Measurements from ENCODE around the gene IQSEC2.

The IQSEC2 gene

DNA sequence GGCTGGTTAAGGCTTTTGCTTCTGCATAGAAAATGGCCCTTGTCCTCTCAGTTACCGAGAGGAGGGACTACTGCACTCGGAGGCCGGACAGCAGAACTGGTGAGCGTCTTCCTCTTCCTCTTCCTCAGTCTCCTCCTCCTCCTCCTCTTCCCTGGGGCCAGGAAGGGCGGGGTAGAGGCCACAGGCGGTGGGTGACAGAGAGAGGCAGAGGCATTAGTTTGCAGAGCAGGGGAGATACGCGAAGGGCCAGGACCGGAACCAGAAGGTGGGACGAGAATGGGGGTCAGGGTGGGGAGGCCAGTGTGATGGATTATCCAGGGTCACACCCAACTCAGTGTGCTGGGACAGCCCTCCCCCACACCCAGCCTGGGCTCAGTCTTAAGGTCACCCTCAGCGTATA lies 14.5 kb downstream of the IQSEC2 start:
- no peak for DNase-seq

- no peak for DNase-seq
Observed at GRCh38 chrX:53265771-53266574, 15.4 kb downstream of the IQSEC2 start.

DNA sequence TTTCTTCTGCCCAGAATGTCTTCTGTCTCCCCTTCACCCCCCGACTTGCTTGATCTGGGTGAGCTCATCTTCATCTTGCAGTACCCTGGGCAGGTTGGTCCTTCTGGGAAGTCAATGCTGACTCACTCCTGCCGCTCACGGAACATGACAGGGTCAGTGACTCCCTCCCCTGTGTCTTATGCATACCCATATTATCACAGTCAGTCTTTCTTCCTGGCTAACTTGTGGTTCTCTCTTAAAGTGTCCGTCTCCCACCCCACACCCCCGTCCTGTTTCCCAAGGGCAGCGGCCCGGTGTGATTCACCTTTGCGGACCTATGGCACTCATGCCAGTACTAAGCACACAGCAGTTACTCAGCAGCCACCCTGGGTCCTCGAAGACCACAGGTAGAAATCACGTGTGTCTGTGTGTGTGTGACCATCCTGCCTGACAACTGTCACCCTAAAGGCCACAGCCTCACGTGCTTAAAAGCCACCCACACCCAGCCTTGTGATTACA lies 17.7 kb downstream of the IQSEC2 start:
- no peak for DNase-seq

DNA sequence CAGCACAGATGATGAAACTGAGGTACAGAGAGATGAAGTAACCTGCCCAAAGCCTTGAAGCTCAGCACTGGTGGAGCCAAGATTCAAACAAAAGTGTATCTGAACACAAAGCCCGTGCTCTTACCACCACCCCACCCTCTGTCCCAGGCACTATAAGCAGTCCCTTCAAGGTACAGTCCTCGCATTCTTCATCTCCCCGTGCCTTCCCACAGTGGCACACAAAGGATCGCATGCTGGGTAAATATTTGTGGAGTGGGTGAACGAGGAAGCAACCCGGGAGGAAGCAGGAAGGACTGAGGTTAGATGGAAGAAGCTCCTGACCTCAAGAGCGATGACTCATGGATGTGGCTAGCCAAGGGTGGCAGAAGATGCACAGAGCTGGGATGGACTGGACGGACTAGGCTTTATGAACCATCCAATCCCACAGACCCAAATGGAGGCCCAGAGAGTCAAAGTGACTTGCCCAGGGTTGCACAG lies 18.4 kb downstream of the IQSEC2 start:
- DNase-seq, result no peak

DNA sequence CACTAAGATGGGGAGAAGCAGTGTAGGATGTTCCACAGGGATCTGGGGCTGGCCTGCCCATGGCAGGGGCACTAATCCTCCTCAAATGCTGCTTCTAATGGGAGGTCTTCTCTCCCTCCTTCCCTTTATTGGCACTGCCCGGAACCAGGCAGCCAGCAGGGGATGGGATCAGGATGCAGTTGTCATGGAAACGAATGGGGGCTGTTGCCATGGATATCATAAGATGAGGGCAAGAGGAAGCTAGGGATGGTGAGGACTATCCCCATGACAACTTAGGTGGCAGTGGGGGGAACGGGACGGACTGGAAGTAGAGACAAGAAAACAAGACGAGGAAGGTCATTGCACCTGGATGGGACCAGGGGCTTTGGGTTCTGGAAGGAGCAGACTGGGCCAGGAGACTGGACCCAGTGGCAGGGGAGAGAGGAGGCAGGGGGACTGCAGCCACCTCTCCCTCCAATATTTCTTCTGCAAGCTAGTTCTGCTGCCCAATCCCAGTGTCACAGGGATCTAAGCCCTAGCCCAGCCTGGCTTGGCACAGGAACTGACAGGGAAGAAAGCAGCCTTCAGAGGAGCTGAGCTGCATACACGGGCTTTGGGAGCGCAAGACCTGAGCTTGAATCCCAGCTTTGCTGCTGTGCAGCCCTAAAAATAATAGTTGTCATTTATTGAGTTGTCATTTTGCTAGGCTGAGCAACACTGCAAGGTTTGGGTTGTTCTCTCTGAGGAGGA lies 19.0 kb downstream of the IQSEC2 start:
- DNase-seq, result no peak

DNA sequence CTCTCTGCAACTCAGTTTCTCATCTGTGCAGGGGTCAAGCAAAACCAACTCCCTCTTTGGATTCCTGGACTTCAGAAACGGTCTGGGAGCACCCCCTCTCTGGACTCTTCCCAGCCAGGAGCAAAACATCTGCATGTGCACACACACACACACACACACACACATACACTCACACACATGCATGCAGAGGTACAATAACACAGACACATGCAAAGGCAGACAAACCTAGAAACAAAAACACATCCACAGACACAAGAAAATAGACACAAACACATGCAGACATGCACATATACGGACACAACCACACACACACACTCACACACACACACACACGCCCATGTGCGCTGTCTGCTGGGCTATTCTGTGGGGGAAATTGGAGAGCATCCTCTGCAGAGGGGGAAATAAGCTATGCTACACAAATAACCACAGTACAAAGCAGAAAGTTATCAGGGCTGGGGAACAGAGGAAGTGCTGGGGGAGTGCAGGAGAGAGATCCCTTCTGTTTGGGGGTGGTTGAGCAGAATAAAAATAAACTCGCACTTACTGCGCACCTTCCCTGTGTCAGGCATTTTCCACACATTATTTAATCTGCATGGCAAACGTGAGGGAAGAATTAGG lies 19.9 kb downstream of the IQSEC2 start:
- no peak for DNase-seq

GRCh38 chrX:53260836-53261235 lies 20.5 kb downstream of the IQSEC2 start:
- DNase-seq, result no peak

DNA sequence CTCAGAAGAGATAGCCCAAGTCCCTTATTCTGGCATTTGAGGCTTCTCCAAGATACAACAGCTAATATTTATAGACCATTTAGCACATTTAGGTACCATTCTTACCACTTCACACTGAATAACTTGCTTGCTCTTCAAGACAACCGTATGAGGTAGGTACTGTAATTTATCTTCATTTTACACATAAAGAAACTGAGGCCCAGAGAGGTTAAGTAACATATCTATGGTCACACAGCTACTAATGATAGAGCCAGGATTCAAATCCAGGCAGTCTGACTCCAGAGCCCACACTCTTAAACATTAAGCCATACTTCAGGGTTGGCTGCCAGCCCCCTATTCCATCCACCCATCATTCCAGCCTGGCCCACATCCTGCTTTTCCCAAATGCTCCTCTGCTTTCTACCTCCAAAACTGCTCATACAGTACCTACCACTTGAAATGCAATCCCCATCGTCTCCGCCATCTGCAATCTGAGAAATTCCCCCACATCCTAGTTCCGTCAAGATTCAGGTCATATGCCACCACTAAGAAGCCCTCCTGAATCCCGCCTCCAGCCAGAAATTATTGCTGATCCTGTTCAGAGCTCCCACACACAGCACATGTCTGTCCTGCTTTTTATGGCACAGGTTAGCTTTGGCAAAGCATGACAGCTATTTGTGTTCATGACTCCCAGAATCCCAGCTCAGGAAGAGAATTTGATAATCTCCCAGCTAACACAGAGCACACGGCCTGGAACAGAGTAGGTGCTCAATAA lies 23.5 kb downstream of the IQSEC2 start:
- no peak for DNase-seq

GRCh38 chrX:53257166-53257565 lies 24.2 kb downstream of the IQSEC2 start:
- no peak for DNase-seq

DNA sequence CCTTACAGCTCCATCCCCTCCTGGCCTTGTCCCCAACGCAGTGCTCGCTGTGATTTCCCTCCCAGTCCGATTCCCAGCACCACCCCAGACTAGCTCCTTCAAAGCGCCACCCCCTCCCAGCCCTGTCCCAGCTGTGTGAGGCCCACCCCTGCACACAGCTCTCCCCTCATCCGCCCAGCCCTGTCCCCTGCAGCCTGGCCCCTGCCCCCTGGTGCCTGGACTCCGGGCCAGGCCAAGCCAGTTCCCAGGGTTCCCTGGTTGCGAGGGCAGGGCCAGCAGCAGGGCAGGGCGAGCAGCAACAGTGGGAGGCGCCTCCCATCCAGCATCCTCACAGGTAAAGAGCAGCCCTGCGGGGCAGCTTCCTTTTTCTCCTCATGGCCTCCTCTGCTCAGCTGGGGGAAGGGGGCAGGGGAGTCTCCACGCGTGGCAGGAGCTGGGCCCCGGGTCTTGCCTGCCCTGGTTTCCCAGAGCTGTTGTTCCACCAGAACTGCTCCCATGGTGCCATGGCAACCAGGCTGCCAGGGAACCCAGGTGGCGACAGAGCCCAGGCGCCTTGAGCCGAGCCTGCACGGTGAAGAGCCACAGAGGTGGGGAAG lies 24.8 kb downstream of the IQSEC2 start:
- no peak for DNase-seq

GRCh38 chrX:53255738-53256191 lies 25.6 kb downstream of the IQSEC2 start:
- no peak for DNase-seq

- DNase-seq, result no peak
Observed at GRCh38 chrX:53254570-53255461, 26.6 kb downstream of the IQSEC2 start.

- DNase-seq, result no peak
Observed at GRCh38 chrX:53253293-53254020, 27.9 kb downstream of the IQSEC2 start.

GRCh38 chrX:53251307-53251706 lies 30.1 kb downstream of the IQSEC2 start:
- DNase-seq, result no peak

DNA sequence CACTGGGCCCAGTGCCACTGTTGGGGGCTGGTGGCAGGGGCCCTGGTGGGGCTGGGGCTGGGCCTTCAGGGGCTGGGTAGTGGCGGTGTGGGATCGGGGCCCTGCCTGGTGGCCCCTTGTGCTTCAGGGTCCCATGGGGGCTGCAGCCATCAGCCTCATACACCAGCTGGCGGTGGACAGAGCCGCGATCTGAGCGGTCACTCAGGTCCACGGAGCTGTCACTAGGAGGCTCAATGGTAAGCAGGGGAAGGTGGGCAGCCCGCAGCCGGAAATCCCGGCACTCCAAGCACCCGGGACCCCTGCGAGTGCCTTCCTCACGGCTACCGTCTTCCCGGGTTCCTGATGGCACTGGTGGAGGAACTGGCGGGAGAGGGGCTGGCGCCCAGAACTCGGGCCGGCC lies 30.8 kb downstream of the IQSEC2 start:
- no peak for DNase-seq

DNA sequence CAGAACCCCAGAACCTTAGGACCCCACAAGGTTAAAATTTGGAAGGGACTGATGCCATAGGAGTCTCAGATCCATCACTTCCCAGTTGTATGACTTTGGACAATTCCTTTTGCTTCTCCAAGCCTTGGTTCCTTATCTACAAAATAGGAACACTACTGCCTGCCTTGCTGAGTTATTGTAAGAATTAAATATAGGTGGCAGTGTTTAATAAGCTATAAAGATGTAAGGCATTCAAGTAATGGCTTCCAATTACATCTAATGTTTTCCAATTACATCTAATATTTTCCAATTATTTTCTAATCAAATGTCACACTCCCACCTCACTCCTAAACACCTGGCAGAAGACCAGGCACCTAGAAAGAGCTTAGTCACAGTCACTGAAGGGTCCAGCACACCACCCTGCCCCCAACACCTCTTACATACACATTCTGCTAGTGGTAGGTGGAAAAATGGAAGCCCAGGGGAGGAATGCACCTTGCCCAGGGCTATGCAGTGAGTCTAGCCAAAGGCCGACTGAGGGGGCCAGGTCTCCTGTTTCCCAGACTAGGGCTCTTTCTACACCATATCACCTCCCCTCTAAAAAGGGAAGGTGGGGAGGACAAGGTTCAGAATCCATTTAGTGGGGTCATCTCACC lies 31.9 kb downstream of the IQSEC2 start:
- no peak for DNase-seq

GRCh38 chrX:53247928-53248327 lies 33.5 kb downstream of the IQSEC2 start:
- DNase-seq, result no peak

DNA sequence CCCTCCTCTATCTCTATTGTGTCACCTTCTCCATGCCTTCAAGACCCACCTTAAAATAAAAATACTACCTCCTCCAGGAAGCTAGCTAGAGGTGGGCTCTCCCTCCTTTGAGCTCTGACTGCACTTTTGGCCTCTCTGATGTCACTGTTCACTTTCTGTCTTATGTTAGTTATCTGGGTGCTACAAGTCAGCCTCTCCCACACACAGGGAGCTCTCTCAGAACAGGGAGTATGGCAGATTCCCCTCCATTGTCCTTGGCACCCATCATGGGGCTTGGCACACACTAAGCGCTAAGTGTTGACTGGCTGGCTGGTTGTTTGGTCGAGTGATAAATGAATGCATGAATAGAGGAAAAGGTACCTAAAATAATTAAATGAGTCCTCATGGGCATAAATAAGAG lies 35.2 kb downstream of the IQSEC2 start:
- DNase-seq, result no peak

- no peak for DNase-seq
Observed at GRCh38 chrX:53244610-53245009, 36.8 kb downstream of the IQSEC2 start.

DNA sequence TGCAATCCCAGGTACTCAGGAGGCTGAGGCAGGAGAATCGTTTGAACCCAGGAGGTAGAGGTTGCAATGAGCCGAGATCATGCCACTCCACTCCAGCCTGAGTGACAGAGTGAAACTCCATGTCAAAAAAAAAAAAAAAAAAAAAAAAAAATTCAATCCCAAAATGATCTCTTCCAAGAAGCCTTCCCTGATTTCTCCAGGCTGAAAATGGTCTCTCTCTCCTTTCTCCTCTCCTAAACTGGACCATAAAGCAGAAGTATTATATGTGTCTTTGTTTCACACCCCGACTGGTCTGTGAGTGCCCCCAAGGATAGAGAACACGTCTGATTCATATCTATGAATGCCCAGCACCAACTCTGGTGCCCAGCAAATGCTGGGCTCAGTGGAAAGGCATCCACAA lies 39.1 kb downstream of the IQSEC2 start:
- DNase-seq, result no peak

Data from NCI-H82 (cell line).